H1 (cell line): ENCODE data around the gene ADCY1. TPM values are rescaled to one million over a fixed set of nuclear protein-coding genes. Genes with fewer than 3 reads are reported as not detected.
A peak's percentile ranks its signal among the peaks of the same experiment; 100 is the strongest.

Source experiments
- CTCF ChIA-PET: fragments of 300-600 bp; sonication (Branson Sonifier 250); formaldehyde crosslinking; loops from one replicate; lab custom pipeline; 2021; ENCODE audit not compliant: partially characterized antibody; lab: Charles Lee
- POLR2A ChIA-PET: fragments of 300-600 bp; sonication (Branson Sonifier 250); formaldehyde crosslinking; loops from one replicate; lab custom pipeline; 2021; ENCODE audit warnings: inconsistent platforms; ENCODE audit not compliant: partially characterized antibody; lab: Charles Lee
- DNase-seq, 2 experiments: peaks; one replicate each; pipeline versions ENCODE4 v3.0.0 to v3.0.0-alpha.2; 2010 to 2022; ENCODE audit warnings: low spot score in 2 of 2, low read depth in 1 of 2, mixed read lengths in 1 of 2
- FAIRE-seq: peaks from 2 replicates; lab custom pipeline; 2011; peaks lifted over from hg19 to GRCh38; lab: Jason Lieb, UNC
- H2AFZ ChIP-seq: 2 replicates; pipeline ENCODE4 v1.8.1; 2012; ENCODE audit warnings: low read length, inconsistent platforms
- H2AK5ac ChIP-seq: 2 replicates; pipeline ENCODE4 v1.6.1; 2013; ENCODE audit warnings: low read depth, low read length
- H2BK120ac ChIP-seq: replicated peaks from 2 replicates; pipeline ENCODE3; 2013; ENCODE audit warnings: low read depth, low read length, inconsistent platforms
- H2BK12ac ChIP-seq: 2 replicates; pipeline ENCODE4 v1.6.1; 2013; ENCODE audit warnings: low read depth, low read length
- H2BK15ac ChIP-seq: 2 replicates; pipeline ENCODE4 v1.6.1; 2013; ENCODE audit warnings: low read length
- H2BK20ac ChIP-seq: 2 replicates; pipeline ENCODE4 v1.6.1; 2013; ENCODE audit warnings: low read length
- H2BK5ac ChIP-seq: 2 replicates; pipeline ENCODE4 v1.6.1; 2013; ENCODE audit warnings: low read depth, low read length
- H3K14ac ChIP-seq: 2 replicates; pipeline ENCODE4 v1.6.1; 2013; ENCODE audit warnings: inconsistent platforms; ENCODE audit not compliant: insufficient read length
- H3K18ac ChIP-seq: 2 replicates; pipeline ENCODE4 v1.6.1; 2013; ENCODE audit warnings: low read length; ENCODE audit errors: extremely low read depth
- H3K23ac ChIP-seq: 2 replicates; pipeline ENCODE4 v1.6.1; 2013; ENCODE audit warnings: inconsistent platforms; ENCODE audit not compliant: insufficient read length
- H3K23me2 ChIP-seq: 2 replicates; pipeline ENCODE4 v1.6.1; 2013; ENCODE audit warnings: low read depth, low read length
- H3K27ac ChIP-seq: 2 replicates; pipeline ENCODE4 v1.6.1; 2011; ENCODE audit warnings: low read depth, low read length, inconsistent platforms
- H3K27me3 ChIP-seq, 4 experiments: replicated peaks in 1 of 4; 1 replicate in 1 of 4; 2 replicates in 3 of 4; pipeline versions ENCODE4 v1.6.1 to v1.8.1; 2011 to 2013; ENCODE audit warnings: low read length in 3 of 4, mild to moderate bottlenecking in 3 of 4, inconsistent platforms in 2 of 4, mixed read lengths in 2 of 4, moderate library complexity in 1 of 4; ENCODE audit not compliant: control insufficient read depth in 3 of 4, insufficient read depth in 3 of 4; ENCODE audit errors: extremely low read depth in 1 of 4
- H3K36me3 ChIP-seq, 4 experiments: 2 replicates each; pipeline versions ENCODE4 v1.6.1 to v1.8.1; 2011 to 2013; ENCODE audit warnings: mild to moderate bottlenecking in 4 of 4, low read length in 3 of 4, moderate library complexity in 2 of 4, control low read depth in 1 of 4, inconsistent platforms in 1 of 4; ENCODE audit not compliant: insufficient read depth in 4 of 4, control insufficient read depth in 2 of 4
- H3K4ac ChIP-seq: replicated peaks from 2 replicates; pipeline ENCODE3; 2013; ENCODE audit warnings: low read length, low read depth, mixed read lengths, inconsistent platforms; ENCODE audit not compliant: insufficient read length
- H3K4me1 ChIP-seq, 4 experiments: replicated peaks in 1 of 4; 1 replicate in 1 of 4; 2 replicates in 3 of 4; pipeline versions ENCODE4 v1.6.1 to v1.8.1; 2011 to 2013; ENCODE audit warnings: low read length in 3 of 4, inconsistent platforms in 2 of 4, mixed read lengths in 1 of 4; ENCODE audit not compliant: insufficient read depth in 4 of 4, control insufficient read depth in 3 of 4
- H3K4me2 ChIP-seq, 2 experiments: 2 replicates each; pipeline versions ENCODE4 v1.6.1 to v1.8.1; 2011 to 2013; ENCODE audit warnings: low read depth in 2 of 2, low read length in 2 of 2, control low read depth in 1 of 2, inconsistent platforms in 1 of 2, mild to moderate bottlenecking in 1 of 2; ENCODE audit not compliant: insufficient read depth in 1 of 2
- H3K4me3 ChIP-seq, 4 experiments: fragments of 200-600, 300-600 bp in 1 of 4; sonication (generic), shearing (Covaris generic), sonication (Bioruptor Twin) in 1 of 4; 2 replicates each; pipeline versions ENCODE4 v1.5.1 to v1.8.1; 2011 to 2016; ENCODE audit warnings: low read length in 4 of 4, low read depth in 3 of 4, control low read depth in 2 of 4, inconsistent platforms in 2 of 4, mild to moderate bottlenecking in 2 of 4, mixed read lengths in 1 of 4, moderate library complexity in 1 of 4; ENCODE audit not compliant: insufficient read depth in 2 of 4; ENCODE audit errors: extremely low read depth in 1 of 4
- H3K56ac ChIP-seq: replicated peaks from 2 replicates; pipeline ENCODE3; 2013; ENCODE audit warnings: low read depth, mild to moderate bottlenecking, mixed read lengths, low read length, inconsistent platforms; ENCODE audit not compliant: insufficient read length
- H3K79me1 ChIP-seq: 2 replicates; pipeline ENCODE4 v1.6.1; 2013; ENCODE audit warnings: low read depth, low read length, control low read depth
- H3K79me2 ChIP-seq, 2 experiments: 2 replicates each; pipeline versions ENCODE4 v1.6.1 to v1.8.1; 2012 to 2013; ENCODE audit warnings: low read length in 2 of 2, mild to moderate bottlenecking in 2 of 2, inconsistent platforms in 1 of 2; ENCODE audit not compliant: insufficient read depth in 2 of 2, control insufficient read depth in 1 of 2
- H3K9ac ChIP-seq, 4 experiments: replicated peaks in 1 of 4; 1 replicate in 1 of 4; 2 replicates in 3 of 4; pipeline versions ENCODE4 v1.6.1 to v1.8.1; 2011 to 2013; ENCODE audit warnings: low read depth in 3 of 4, low read length in 3 of 4, control low read depth in 2 of 4, mild to moderate bottlenecking in 2 of 4, moderate library complexity in 2 of 4, inconsistent platforms in 1 of 4; ENCODE audit errors: extremely low read depth in 1 of 4
- H3K9me3 ChIP-seq, 2 experiments: 2 replicates each; pipeline versions ENCODE4 v1.6.1 to v1.8.1; 2012 to 2013; ENCODE audit warnings: mild to moderate bottlenecking in 2 of 2, moderate library complexity in 2 of 2, control low read depth in 1 of 2, inconsistent platforms in 1 of 2, low read depth in 1 of 2, low read length in 1 of 2, mixed read lengths in 1 of 2; ENCODE audit not compliant: insufficient read depth in 2 of 2
- H4K20me1 ChIP-seq, 2 experiments: replicated peaks in 1 of 2; 2 replicates each; pipeline versions ENCODE3 to v1.8.1; 2011 to 2013; ENCODE audit warnings: inconsistent platforms in 2 of 2, low read length in 2 of 2, mild to moderate bottlenecking in 1 of 2; ENCODE audit not compliant: insufficient read depth in 2 of 2, control insufficient read depth in 1 of 2
- H4K5ac ChIP-seq: 2 replicates; pipeline ENCODE4 v1.6.1; 2013; ENCODE audit warnings: low read length, low read depth, mixed read lengths, inconsistent platforms; ENCODE audit not compliant: insufficient read length
- H4K8ac ChIP-seq: 2 replicates; pipeline ENCODE4 v1.8.0; 2013; ENCODE audit warnings: mild to moderate bottlenecking, moderate library complexity, low read length, inconsistent platforms; ENCODE audit not compliant: insufficient read depth; ENCODE audit errors: extremely low read depth
- H4K91ac ChIP-seq: replicated peaks from 2 replicates; pipeline ENCODE3; 2013; ENCODE audit warnings: low read length, mixed read lengths, inconsistent platforms; ENCODE audit not compliant: insufficient read length
- BACH1 ChIP-seq: IDR thresholded peaks from 2 replicates; pipeline ENCODE4 v1.6.1; 2012; ENCODE audit warnings: low read length, improper control_type of control experiment
- CHD1 ChIP-seq: IDR thresholded peaks from 2 replicates; pipeline ENCODE4 v1.6.1; 2012; ENCODE audit warnings: low read depth, low read length, improper control_type of control experiment
- RAD21 ChIP-seq, 2 experiments: IDR thresholded peaks in 1 of 2; conservative IDR thresholded peaks in 1 of 2; 2 replicates each; pipeline ENCODE4 v1.6.1; 2011; ENCODE audit warnings: low read depth in 2 of 2, low read length in 2 of 2, improper control_type of control experiment in 1 of 2, inconsistent platforms in 1 of 2, mild to moderate bottlenecking in 1 of 2, moderate library complexity in 1 of 2
- SIX5 ChIP-seq: IDR thresholded peaks from 2 replicates; pipeline ENCODE4 v1.6.1; 2011; ENCODE audit warnings: mild to moderate bottlenecking, low read depth, low read length
- SRF ChIP-seq: IDR thresholded peaks from 2 replicates; pipeline ENCODE4 v1.6.1; 2011; ENCODE audit warnings: mild to moderate bottlenecking, low read depth, low read length, moderate library complexity
- WGBS, 2 experiments: shearing (Covaris generic) in 1 of 2; methylation state at CpG; one replicate each; pipeline versions ENCODE4 v1.1.6 to v1.1.7; 2013 to 2015; ENCODE audit warnings: low lambda C conversion rate in 2 of 2, mixed read lengths in 2 of 2, inconsistent platforms in 1 of 2, low coverage in 1 of 2, missing lambda C conversion rate in 1 of 2; ENCODE audit not compliant: insufficient replicate concordance in 2 of 2, insufficient coverage in 1 of 2, insufficient read length in 1 of 2; ENCODE audit errors: extremely low coverage in 1 of 2, missing lambda C conversion rate in 1 of 2; 5-methylcytosine and 5-hydroxymethylcytosine counted together
- polyA plus RNA-seq, 7 experiments: library from polyadenylated mRNA; depleted of rRNA in 3 of 7; stranded (reverse) in 5 of 7; unstranded in 2 of 7; fragments of >200 nt in 5 of 7; fragments of 200-250 nt in 2 of 7; gene quantifications; 1 replicate in 5 of 7; 2 replicates in 1 of 7; 4 replicates in 1 of 7; pipeline versions ENCODE4 v1.2.1 to v1.2.3, GENCODE V29; 2011 to 2013; ENCODE audit warnings: missing spikeins in 2 of 7, mixed read lengths in 2 of 7
- total RNA-seq: library from RNA; stranded (reverse); fragmentation: NEBNext Ultra II Directional; extraction: Animal tissue kit (Norgen Biotek cat#: 25700); gene quantifications from 2 replicates; pipeline ENCODE4 v1.2.1, GENCODE V29; 2021

Gene ADCY1
- total and polyA plus RNA-seq, 2 of the 8 experiments (the other 6 are each of a cell fraction or from before 2014, with no cell fraction given): 7.9 to 26.9 TPM

DNA sequence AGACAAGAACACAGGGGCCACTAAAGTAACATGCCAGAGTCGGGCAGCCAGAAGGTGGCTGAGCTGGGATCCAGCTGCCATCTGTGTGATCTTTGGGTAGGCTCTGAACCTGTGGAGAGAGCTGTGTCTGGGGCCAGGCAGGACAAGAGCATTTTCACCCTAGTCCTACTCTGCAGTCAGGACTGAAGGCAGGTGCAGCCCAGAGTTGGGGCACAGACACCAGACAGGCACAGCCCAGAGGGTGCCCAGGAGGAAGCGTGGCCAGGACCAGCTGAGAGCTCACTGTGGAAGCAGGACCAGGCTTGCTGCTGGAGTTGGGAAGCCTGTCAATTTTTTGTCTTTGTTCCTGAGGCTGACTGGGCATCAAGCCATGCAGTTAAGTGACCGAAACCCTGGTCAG is 113.6 kb downstream of the ADCY1 start:
- H3K23ac ChIP-seq: no peak overlapping the region
- no peak overlapping the region for H2BK20ac ChIP-seq
- H3K9ac ChIP-seq: no peak overlapping the region
- H2BK12ac ChIP-seq: no peak overlapping the region
- no peak overlapping the region for H2AFZ ChIP-seq
- no peak overlapping the region for H3K4ac ChIP-seq
- ChIA-PET POLR2A (no interaction called here), CTCF (interaction anchor here (1.3 to 1.4 kb wide), 2 partner anchors 10 to 25 kb away, joined by 6 to 7 read pairs; no protein-coding TSS in a partner anchor)
- no peak overlapping the region for H3K14ac ChIP-seq
- H4K5ac ChIP-seq: no peak overlapping the region
- no peak overlapping the region for H2BK15ac ChIP-seq
- no peak overlapping the region for H2BK5ac ChIP-seq
- 88% methylated on average over 3 of the region's 3 CpGs; no CpG with 5 or more reads in 1 of the 2 experiments for WGBS, 2 experiments
- peak in 1 of 2 experiments; percentile 22 for DNase-seq
- H3K4me3 ChIP-seq: no peak overlapping the region
- TF ChIP-seq SIX5 (no peak), CHD1 (no peak), RAD21 (IDR thresholded peaks at IDR 0.05 in 1 of 2, conservative IDR thresholded peaks at IDR 0.05 in 1 of 2; ENCODE audit: low read depth in 2 of 2, low read length in 2 of 2) (no peak), SRF (no peak), BACH1 (no peak)
- TF ChIP-seq, all 59 proteins: peak for 0
- no peaks in the 10 kb centered on the region for H3K27me3 ChIP-seq
- FAIRE-seq: no peak
- H2BK120ac ChIP-seq: no peak overlapping the region
- H3K4me1 ChIP-seq: no peaks in the 10 kb centered on the region
- H3K9me3 ChIP-seq: no peaks in the 10 kb centered on the region
- H3K27ac ChIP-seq: no peak overlapping the region
- no peaks in the 10 kb centered on the region for H3K23me2 ChIP-seq
- H2AK5ac ChIP-seq: no peak overlapping the region
- H3K79me1 ChIP-seq: no peaks in the 10 kb centered on the region
- no peak overlapping the region for H3K56ac ChIP-seq
- H4K91ac ChIP-seq: no peak overlapping the region
- H3K4me2 ChIP-seq: no peak overlapping the region
- no peaks in the 10 kb centered on the region for H3K79me2 ChIP-seq
- H4K20me1 ChIP-seq: peaks cover 0 to 2% of the 10 kb centered on the region in 2 experiments
- H4K8ac ChIP-seq: no peak overlapping the region
- H3K18ac ChIP-seq: no peak overlapping the region
- H3K36me3 ChIP-seq: peaks cover 0 to 8% (median 6%) of the 10 kb centered on the region in 4 experiments; a peak in 5 of 8 replicates
